ENCODE results near the gene EPAS1.

Gene EPAS1

DNA sequence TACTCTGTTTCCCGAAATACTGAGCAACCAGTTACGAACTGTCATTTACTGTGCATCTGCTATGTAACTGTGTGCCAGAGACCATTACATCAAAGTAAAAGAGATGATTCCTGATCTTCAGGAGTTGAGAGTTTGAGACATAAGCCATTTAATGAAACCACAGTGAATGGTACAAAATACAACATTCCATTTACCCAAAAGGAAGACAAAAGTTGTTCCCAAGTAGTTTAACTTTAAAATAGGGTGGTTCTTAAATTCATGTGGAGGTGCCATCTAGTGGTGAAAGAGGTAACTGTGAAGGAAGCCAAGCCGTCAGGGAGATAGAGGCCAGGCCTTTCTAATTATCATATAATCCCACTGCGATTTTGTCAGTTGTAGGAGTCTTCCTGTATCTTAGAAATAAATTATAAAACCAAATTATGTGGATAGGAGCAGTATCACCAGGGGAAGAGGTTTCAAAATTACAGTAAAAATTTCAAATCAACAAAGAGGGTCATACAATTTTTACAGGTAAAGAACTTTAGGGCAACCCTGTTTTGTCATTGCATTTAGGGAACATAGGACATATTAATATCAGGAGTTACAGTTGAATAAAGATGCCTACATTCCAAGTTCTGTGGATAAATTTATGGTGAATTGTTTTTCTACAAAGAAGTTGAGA, 67.7 kb downstream of the EPAS1 start:
- DNase-seq (ENCODE audit: low read depth in 2 of 2): peak in 1 of 2 donors; percentile 23

GRCh38 chr2:46365913-46366667, 68.9 kb downstream of the EPAS1 start:
- DNase-seq (ENCODE audit: low read depth in 2 of 2): no peak

GRCh38 chr2:46366668-46367052, 69.5 kb downstream of the EPAS1 start:
- no peak for DNase-seq (ENCODE audit: low read depth in 2 of 2)

- DNase-seq (ENCODE audit: low read depth in 2 of 2): no peak
Observed at GRCh38 chr2:46367286-46367685, 70.1 kb downstream of the EPAS1 start.

DNA sequence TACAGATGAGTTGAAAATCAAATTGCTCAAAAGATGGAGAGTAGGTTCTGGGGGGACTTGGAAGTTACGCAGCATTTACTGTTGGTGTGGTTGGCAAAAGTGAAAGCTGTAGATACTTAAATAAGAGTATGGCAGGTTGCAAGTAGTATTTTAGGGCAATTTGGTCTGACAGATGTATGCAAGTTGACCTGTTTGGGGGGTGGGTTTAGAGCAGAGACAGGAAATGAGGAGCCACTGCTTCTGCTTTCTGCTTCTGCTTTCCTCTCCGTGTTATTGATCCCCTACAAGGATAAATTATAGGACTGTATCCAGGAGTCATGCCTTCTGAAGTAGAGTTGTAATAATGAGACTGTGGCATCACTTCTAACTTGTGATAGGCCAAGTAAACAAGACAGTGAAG, 71.2 kb downstream of the EPAS1 start:
- DNase-seq (ENCODE audit: low read depth in 2 of 2): no peak

GRCh38 chr2:46369783-46370182, 72.6 kb downstream of the EPAS1 start:
- no peak for DNase-seq (ENCODE audit: low read depth in 2 of 2)

GRCh38 chr2:46371854-46372253, 74.6 kb downstream of the EPAS1 start:
- no peak for DNase-seq (ENCODE audit: low read depth in 2 of 2)

DNA sequence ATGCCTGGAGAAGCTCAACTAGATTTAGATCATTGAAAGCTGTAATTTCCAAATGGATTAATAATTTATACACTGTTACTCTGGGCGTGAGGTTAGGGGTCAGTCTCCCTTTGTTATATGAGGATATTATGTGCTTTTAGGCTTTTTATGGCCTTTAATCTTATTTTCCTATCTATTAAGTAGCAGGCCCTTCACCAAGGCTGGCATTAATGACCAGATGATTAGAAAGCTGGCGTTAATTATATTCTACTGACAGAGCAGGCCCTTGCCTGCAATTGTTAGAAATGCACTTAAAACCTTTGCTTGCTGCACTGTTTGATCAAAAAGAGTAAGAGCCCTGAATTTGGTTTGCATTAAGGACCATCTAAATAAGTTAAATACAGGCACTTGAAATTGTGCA, 75.3 kb downstream of the EPAS1 start:
- DNase-seq (ENCODE audit: low read depth in 2 of 2): no peak

- DNase-seq (ENCODE audit: low read depth in 2 of 2): no peak
Observed at GRCh38 chr2:46373238-46373637, 76.0 kb downstream of the EPAS1 start.

- no peak for DNase-seq (ENCODE audit: low read depth in 2 of 2)
Observed at GRCh38 chr2:46375566-46376125, 78.4 kb downstream of the EPAS1 start.

- DNase-seq (ENCODE audit: low read depth in 2 of 2): no peak
Observed at GRCh38 chr2:46376586-46376985, 79.4 kb downstream of the EPAS1 start.

GRCh38 chr2:46377101-46377581, 79.9 kb downstream of the EPAS1 start:
- DNase-seq (ENCODE audit: low read depth in 2 of 2): no peak

DNA sequence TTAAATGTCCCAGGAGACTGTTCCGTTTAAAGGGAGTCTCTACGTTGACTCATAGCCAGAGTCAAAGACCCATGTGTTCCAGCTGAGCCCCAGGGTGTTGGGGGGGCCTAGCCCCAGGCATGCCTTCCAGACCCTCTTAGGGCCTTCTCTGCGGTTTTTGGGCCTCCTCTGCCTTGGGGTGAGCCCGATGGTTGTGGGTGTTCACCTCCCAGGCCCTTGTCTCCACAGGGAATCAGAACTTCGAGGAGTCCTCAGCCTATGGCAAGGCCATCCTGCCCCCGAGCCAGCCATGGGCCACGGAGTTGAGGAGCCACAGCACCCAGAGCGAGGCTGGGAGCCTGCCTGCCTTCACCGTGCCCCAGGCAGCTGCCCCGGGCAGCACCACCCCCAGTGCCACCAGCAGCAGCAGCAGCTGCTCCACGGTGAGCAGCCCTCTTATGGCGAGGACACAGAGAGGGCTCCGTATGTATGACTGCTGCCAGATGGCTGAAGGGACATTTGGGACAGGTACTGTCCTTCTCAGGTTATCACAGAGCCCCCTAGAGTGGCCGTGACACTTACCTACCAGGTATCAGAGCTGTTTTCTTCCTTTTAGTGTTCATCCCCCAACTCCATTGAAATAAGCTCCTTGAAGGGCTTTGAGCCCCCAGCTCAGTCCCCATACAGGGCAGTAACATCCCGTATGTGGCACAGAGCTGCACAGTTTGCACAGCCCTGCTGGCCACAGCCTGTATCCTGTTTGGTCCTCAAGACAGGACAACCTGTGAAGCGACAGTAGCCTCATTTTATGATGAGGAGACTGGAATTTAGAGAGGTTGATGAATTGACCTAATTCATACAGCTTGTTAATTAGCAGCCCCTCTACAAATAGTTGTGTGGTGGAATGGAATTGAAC, 80.7 kb downstream of the EPAS1 start:
- no peak for DNase-seq (ENCODE audit: low read depth in 2 of 2)

DNA sequence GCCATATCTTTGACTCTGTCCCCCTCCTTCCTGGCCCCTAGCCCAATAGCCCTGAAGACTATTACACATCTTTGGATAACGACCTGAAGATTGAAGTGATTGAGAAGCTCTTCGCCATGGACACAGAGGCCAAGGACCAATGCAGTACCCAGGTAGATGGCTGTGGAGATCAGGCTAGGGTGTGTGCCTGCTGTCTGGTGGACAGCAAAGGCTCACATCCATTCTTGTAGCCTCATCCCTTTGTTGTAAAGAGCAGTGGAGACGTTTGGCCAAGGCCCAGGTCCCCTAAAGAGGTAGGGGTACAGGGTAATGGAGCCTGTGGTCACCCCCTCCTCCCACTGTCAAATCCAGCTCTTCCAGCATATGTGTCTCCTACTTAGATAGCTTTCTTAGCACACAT, 81.4 kb downstream of the EPAS1 start:
- DNase-seq (ENCODE audit: low read depth in 2 of 2): no peak

- DNase-seq (ENCODE audit: low read depth in 2 of 2): no peak
Observed at GRCh38 chr2:46379213-46380037, 82.2 kb downstream of the EPAS1 start.

DNA sequence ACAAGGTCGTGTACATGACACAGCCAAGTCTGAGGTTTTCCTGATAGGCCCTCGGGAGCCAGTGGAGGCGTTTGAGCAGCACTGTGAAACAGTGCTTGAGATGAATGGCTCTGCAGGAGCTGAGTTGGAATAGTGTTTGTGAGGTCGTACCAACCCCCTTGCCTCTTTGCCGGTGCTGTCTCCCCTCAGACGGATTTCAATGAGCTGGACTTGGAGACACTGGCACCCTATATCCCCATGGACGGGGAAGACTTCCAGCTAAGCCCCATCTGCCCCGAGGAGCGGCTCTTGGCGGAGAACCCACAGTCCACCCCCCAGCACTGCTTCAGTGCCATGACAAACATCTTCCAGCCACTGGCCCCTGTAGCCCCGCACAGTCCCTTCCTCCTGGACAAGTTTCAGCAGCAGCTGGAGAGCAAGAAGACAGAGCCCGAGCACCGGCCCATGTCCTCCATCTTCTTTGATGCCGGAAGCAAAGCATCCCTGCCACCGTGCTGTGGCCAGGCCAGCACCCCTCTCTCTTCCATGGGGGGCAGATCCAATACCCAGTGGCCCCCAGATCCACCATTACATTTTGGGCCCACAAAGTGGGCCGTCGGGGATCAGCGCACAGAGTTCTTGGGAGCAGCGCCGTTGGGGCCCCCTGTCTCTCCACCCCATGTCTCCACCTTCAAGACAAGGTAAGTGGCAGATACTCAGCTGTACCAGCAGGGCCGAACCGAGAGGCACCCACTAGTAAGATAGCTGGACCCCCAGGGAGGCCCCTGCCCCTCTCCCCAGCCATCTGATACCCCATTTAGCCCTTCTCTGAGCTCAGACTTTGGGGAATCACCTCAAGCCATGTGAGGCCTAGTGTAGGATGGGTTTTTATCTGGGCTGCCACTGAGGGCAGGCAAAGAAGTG, 83.1 kb downstream of the EPAS1 start:
- no peak for DNase-seq (ENCODE audit: low read depth in 2 of 2)

DNA sequence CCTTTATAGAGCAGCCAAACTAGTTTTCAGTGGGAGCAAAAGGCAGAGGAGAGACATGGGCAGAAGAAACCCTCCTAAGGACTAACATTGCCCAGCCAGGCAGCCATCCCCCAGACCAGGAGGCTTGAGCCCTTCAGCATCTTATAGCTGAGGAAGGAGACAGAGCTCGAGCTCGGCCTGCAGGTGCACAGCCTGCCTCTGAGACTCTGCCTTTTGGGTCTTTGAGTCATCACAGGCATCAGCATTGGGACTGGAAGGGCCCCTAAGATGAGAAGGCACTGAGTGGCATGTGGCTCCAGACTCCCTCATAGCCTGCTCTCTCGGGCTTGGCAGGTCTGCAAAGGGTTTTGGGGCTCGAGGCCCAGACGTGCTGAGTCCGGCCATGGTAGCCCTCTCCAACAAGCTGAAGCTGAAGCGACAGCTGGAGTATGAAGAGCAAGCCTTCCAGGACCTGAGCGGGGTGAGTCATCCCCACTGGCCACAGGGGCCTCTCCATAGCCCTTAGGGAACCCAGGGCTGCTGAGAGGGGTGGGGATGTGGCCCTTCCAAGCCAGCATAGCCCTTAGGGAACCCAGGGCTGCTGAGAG, 84.1 kb downstream of the EPAS1 start:
- DNase-seq (ENCODE audit: low read depth in 2 of 2): no peak

DNA sequence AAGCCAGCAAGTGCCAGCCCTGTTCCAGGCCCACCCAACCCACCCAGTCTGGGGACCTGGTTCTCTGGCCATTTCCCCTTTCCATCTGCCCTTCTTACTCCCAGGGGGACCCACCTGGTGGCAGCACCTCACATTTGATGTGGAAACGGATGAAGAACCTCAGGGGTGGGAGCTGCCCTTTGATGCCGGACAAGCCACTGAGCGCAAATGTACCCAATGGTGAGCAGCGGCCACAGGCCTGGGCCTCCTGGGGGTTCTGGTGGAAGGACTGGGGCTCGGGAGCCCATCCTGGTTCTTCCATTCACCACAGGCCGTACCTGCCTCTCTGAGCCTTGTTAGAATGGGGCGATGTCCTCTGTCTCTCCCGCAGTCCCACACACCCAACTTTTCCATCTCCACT, 84.7 kb downstream of the EPAS1 start:
- DNase-seq (ENCODE audit: low read depth in 2 of 2): no peak

DNA sequence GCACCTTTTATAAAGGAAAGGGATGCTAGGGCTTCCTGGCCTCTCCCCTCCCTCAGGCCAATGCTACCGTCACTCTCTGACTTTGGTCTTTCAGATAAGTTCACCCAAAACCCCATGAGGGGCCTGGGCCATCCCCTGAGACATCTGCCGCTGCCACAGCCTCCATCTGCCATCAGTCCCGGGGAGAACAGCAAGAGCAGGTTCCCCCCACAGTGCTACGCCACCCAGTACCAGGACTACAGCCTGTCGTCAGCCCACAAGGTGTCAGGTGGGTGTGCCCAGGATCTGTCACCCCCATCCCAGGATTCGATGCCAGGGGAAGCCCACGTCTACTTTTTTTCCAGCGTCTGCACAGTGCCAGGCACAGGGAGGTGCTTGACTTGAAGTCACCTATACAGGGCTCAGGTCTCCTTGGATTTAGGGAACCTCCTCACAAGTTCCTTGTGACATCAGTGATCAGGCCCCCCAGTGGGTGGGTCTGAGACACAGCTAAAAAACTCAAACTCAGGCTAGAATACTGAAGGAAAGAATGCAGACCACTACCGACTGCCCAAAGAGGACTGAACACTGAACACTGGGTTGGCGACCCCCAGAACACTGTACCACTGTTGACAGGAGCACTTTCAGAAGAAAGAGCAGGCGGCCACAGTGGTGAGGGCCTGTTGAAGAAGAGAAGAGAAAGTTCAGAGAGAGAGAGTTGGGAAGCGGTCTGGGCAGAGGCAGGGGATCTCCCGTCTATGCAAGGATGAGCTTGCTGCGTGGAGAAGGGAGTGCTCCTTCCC, 85.3 kb downstream of the EPAS1 start:
- no peak for DNase-seq (ENCODE audit: low read depth in 2 of 2)
